Astrocyte (in vitro differentiated cells and primary cell): ENCODE measurements around the gene GPR68.

ENCODE experiments used
- EZH2 ChIP-seq: IDR thresholded peaks from 2 replicates; pipeline ENCODE4 v1.6.1; 2012; ENCODE audit warnings: mild to moderate bottlenecking, low read length, inconsistent platforms; ENCODE audit not compliant: insufficient read depth
- TF ChIP-seq, protein P1 (sequence below): IDR thresholded peaks from 2 replicates; pipeline ENCODE4 v1.5.1; 2011; ENCODE audit warnings: low read depth, mild to moderate bottlenecking, inconsistent platforms, low read length, moderate library complexity; ENCODE audit not compliant: insufficient read depth

DNA sequence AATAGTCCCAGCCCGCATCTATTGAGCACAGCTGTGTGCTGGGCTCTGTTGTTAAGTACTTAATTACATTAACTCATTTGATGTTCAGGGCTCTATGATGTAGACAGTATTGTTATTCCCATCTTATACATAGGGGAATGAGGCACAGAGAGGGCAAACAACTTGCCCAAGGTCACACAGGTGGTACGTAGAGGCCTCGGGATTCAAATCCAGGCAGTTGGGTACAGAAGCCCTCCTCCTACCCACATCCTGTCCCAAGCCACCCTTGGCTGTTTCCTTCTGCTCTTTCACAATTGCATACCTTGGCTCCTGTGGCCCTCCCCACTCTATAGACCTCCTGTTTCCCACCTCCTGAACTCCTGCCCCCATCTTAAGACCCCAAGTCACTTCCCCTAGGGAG is 10.0 kb upstream of the GPR68 start:
- no peak for TF ChIP-seq EZH2
- TF ChIP-seq, protein P1, sequence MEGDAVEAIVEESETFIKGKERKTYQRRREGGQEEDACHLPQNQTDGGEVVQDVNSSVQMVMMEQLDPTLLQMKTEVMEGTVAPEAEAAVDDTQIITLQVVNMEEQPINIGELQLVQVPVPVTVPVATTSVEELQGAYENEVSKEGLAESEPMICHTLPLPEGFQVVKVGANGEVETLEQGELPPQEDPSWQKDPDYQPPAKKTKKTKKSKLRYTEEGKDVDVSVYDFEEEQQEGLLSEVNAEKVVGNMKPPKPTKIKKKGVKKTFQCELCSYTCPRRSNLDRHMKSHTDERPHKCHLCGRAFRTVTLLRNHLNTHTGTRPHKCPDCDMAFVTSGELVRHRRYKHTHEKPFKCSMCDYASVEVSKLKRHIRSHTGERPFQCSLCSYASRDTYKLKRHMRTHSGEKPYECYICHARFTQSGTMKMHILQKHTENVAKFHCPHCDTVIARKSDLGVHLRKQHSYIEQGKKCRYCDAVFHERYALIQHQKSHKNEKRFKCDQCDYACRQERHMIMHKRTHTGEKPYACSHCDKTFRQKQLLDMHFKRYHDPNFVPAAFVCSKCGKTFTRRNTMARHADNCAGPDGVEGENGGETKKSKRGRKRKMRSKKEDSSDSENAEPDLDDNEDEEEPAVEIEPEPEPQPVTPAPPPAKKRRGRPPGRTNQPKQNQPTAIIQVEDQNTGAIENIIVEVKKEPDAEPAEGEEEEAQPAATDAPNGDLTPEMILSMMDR: no peak
